Left lung (tissue), 10 donors: ENCODE data around the gene PLXDC1. TPM values are rescaled to one million over a fixed set of nuclear protein-coding genes. Genes with fewer than 3 reads are reported as not detected.
A peak's percentile ranks its signal among the peaks of the same experiment; 100 is the strongest.

Source experiments
- ATAC-seq: fragments of 200-7000 bp; cut with Tn5 transposase; one replicate; pipeline ENCODE4 v1.9.1; 2020; ENCODE audit warnings: moderate library complexity
- DNase-seq, 4 donors: peaks; one replicate each; pipeline ENCODE4 v3.0.0-alpha.2; 2013 to 2020
- H3K27ac ChIP-seq, 2 donors: fragments of 200-600 bp; sonication (generic) in 1 of 2; one replicate each; pipeline versions ENCODE4 v1.5.0 to v1.8.0; 2020 to 2021
- H3K27me3 ChIP-seq, 2 donors: fragments of 200-600 bp; sonication (generic) in 1 of 2; one replicate each; pipeline versions ENCODE4 v1.5.0 to v1.8.0; 2020 to 2021
- H3K36me3 ChIP-seq, 2 donors: fragments of 200-600 bp; sonication (generic) in 1 of 2; one replicate each; pipeline versions ENCODE4 v1.5.0 to v1.8.0; 2020 to 2021
- H3K4me1 ChIP-seq, 2 donors: fragments of 200-600 bp; one replicate each; pipeline ENCODE4 v1.8.0; 2021
- H3K4me3 ChIP-seq, 2 donors: fragments of 200-600 bp; sonication (generic) in 1 of 2; one replicate each; pipeline versions ENCODE4 v1.5.0 to v1.8.0; 2020 to 2021; ENCODE audit warnings: mild to moderate bottlenecking in 1 of 2
- H3K9me3 ChIP-seq, 2 donors: fragments of 200-600 bp; sonication (generic) in 1 of 2; one replicate each; pipeline versions ENCODE4 v1.5.0 to v1.8.0; 2020 to 2021
- intact Hi-C, 2 donors: fragments of 100-400 bp; cut with DNase I; formaldehyde crosslinking; loops; one replicate each; pipeline versions ENCODE4 v1.11.2 to v1.14.2; 2022
- polyA plus RNA-seq, 6 donors: library from polyadenylated mRNA; unstranded; fragments of 120-200 nt; gene quantifications; one replicate each; pipeline ENCODE4 v1.2.1, GENCODE V29; 2013; ENCODE audit not compliant: insufficient read length in 6 of 6
- total RNA-seq, 2 donors: library from RNA; stranded (reverse); fragmentation: NEBNext Ultra II Directional; extraction: Animal tissue kit (Norgen Biotek cat#: 25700); gene quantifications; one replicate each; pipeline ENCODE4 v1.2.1, GENCODE V29; 2021
- TF ChIP-seq, protein P1 (sequence below), 2 donors: fragments of 200-600 bp; sonication (generic) in 1 of 2; IDR thresholded peaks; one replicate each; pipeline versions ENCODE4 v1.5.0 to v1.8.0; 2021; ENCODE audit warnings: antibody characterized with exemption in 2 of 2
- donor health status: DM: no; HTN: yes; CAD: no.
- donor health status: DM: no; HTN: no; CAD: no.

Gene PLXDC1
- total and polyA plus RNA-seq, 8 donors: 4.1 to 11.9 (median 6.9) TPM

DNA sequence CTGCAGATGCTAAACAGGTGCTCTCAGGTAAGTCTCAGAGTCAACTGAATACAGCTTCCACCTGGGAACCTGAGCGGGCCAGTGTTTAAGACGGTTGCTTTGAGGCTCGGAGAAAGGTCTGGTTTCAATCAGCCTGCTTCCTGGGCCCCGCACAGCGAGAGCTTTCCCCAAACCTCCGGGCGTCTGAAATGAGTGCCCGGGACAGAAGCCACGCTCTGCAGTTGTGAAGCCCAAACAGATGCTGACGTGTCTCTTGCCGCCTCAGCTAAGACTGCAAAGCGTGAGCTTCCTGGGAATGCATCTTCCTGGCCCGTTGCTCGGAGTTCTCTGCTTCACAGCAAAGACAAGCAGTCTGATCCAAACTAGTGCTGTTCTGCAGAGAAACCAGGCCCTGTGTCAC lies 36.7 kb downstream of the PLXDC1 start:
- no peak overlapping the region for H3K27ac ChIP-seq
- TF ChIP-seq, protein P1, sequence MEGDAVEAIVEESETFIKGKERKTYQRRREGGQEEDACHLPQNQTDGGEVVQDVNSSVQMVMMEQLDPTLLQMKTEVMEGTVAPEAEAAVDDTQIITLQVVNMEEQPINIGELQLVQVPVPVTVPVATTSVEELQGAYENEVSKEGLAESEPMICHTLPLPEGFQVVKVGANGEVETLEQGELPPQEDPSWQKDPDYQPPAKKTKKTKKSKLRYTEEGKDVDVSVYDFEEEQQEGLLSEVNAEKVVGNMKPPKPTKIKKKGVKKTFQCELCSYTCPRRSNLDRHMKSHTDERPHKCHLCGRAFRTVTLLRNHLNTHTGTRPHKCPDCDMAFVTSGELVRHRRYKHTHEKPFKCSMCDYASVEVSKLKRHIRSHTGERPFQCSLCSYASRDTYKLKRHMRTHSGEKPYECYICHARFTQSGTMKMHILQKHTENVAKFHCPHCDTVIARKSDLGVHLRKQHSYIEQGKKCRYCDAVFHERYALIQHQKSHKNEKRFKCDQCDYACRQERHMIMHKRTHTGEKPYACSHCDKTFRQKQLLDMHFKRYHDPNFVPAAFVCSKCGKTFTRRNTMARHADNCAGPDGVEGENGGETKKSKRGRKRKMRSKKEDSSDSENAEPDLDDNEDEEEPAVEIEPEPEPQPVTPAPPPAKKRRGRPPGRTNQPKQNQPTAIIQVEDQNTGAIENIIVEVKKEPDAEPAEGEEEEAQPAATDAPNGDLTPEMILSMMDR (IDR thresholded peaks at IDR 0.05): no peak
- H3K36me3 ChIP-seq: no peaks in the 10 kb centered on the region
- peaks cover 0 to 5% of the 10 kb centered on the region in 2 donors for H3K4me1 ChIP-seq
- intact Hi-C loops: no loop called here
- no peak for DNase-seq
- no peak overlapping the region for H3K4me3 ChIP-seq
- ATAC-seq: no peak
- H3K27me3 ChIP-seq: peaks cover 0 to 16% of the 10 kb centered on the region in 2 donors
- H3K9me3 ChIP-seq: no peaks in the 10 kb centered on the region

DNA sequence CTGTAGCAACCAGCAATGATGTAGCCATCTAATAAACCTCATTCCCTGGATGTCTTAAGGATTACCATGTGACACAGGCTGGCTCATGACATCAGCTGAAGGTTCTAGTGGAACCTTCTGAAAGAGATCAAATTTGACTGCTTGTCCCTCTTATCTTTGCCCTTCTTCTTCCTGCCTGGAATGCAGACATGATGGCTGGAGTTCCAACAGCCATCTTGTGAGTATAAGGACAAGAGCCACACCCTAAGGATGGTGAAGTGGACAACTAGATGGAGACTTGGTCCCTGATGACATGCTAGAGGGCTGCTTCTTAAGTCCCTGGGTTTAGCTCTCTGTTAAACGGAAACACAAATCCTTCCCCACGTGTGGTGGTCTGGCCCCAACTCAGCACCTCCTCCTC lies 37.6 kb downstream of the PLXDC1 start:
- no peak for ATAC-seq
- Histone ChIP-seq H3K4me3 (no peak overlapping the region), H3K4me1 (peaks cover 0 to 2% of the 10 kb centered on the region in 2 donors), H3K9me3 (no peaks in the 10 kb centered on the region), H3K36me3 (no peaks in the 10 kb centered on the region), H3K27ac (no peak overlapping the region), H3K27me3 (peaks cover 0 to 20% of the 10 kb centered on the region in 2 donors)
- intact Hi-C loops: no loop called here
- DNase-seq: no peak
- TF ChIP-seq, protein P1 (IDR thresholded peaks at IDR 0.05): no peak

DNA sequence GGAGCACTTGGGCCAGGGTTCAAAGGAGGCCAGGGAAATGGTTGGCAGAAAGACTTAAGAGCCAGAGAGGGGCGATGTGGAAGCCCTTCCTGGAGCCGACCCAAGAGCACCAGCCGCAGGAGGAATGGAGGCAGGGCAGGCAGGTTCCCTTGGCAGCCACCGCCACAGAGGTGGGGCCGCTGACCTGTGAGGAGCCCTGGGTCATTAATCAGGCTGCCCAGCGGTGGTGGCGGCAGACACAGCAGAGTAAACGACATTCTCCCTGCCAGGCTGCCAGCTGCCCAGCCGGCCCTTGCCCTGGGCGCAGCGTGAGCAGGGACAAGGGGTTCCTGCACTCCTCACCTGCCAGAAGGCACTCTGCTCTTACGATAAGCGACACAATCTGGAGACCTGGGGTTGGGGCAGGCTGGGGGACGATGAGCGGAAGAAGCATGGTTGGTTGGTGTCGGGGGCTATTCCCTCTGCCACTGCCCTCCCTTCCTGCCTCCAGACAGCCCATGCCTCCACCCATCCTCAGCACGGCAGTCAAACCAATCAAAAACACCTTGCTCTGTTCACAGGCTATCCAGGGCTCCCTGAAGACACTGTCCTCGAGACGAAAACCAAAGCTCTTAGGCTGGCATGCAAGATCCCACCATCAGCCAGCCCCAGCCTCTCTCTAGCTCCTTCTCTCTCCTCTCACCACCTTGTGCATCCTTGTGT lies 40.9 kb downstream of the PLXDC1 start:
- DNase-seq (no peak), ATAC-seq (peak; percentile 69)
- peaks cover 0 to 23% of the 10 kb centered on the region in 2 donors for H3K27me3 ChIP-seq
- no peaks in the 10 kb centered on the region for H3K4me1 ChIP-seq
- intact Hi-C loops: no loop called here
- H3K4me3 ChIP-seq: no peak overlapping the region
- H3K36me3 ChIP-seq: no peaks in the 10 kb centered on the region
- TF ChIP-seq, protein P1 (IDR thresholded peaks at IDR 0.05): no peak
- no peaks in the 10 kb centered on the region for H3K9me3 ChIP-seq
- H3K27ac ChIP-seq: no peak overlapping the region

DNA sequence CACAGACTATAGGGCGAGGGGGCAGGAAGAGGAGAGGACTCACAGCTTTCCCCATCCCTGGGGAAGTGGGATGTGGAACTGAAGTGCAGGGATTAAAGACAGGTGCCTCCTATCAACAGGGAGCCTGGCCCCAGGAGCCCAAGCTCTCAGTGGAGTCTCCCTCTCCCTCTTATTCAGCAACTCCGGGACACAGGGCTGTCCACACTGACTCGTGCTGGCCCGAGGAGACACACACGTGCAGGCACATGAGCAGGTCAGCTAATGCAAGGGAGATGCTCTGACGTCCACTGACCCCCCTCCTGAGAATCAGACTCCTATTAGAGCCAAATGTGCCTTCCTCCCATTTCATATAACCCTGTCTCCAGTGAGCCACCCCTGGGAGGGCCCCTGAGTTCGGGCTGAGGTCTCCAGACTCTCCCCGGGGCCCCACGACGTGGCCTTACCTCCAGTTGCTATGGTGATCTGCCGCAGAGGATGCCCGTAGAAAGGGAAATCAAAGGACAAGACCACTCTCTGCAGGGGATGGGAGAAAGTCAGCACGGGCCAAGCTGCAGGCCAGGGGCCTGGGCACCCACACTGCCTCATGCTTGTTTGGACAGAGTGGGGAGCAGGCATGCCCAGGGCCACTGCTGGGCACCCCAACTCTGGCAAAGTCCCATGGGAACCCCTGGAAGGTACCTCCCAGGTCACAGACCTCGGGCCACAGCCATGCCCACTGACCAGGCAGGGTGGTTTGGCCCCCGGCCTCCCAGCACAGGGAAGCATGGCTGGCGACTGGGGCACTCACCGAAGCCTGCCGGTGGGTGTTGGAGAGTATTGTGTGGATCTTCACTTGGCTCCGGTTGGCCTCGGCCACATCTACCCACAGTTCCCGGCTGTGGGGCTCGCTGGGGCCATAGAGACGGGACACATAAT lies 42.7 kb downstream of the PLXDC1 start:
- TF ChIP-seq, protein P1 (IDR thresholded peaks at IDR 0.05): no peak
- Histone ChIP-seq H3K27ac (no peak overlapping the region), H3K4me3 (no peak overlapping the region), H3K9me3 (no peaks in the 10 kb centered on the region), H3K4me1 (no peaks in the 10 kb centered on the region), H3K36me3 (no peaks in the 10 kb centered on the region), H3K27me3 (peaks cover 0 to 23% of the 10 kb centered on the region in 2 donors)
- intact Hi-C loops: no loop called here
- no peak for DNase-seq
- no peak for ATAC-seq

DNA sequence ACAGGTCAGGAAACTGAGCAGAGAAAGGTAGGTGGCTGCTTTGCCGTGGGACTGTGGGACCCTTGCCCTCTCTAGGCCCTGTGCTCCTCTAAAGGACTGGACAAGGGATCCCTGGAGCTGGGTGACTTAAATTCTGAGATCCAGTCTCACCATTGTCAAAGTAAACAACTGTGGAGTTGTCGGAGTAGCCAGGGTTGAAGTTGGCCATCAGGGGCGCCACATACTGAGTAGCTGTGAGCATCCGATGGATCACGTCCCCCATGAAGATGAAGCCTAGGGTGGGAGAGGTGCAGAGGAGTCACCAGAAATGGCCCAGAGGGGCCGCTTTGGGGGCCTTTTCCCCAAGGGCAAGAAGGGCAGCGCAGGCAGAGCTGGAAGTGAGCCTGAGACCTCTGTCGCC lies 43.5 kb downstream of the PLXDC1 start:
- intact Hi-C loops: no loop called here
- Histone ChIP-seq H3K4me3 (no peak overlapping the region), H3K27ac (no peak overlapping the region), H3K4me1 (no peaks in the 10 kb centered on the region), H3K9me3 (no peaks in the 10 kb centered on the region), H3K27me3 (peaks cover 0 to 23% of the 10 kb centered on the region in 2 donors), H3K36me3 (no peaks in the 10 kb centered on the region)
- DNase-seq (no peak), ATAC-seq (no peak)
- TF ChIP-seq, protein P1 (IDR thresholded peaks at IDR 0.05): no peak
